ENCODE measurements around the gene ETV6.

The ETV6 gene

DNA sequence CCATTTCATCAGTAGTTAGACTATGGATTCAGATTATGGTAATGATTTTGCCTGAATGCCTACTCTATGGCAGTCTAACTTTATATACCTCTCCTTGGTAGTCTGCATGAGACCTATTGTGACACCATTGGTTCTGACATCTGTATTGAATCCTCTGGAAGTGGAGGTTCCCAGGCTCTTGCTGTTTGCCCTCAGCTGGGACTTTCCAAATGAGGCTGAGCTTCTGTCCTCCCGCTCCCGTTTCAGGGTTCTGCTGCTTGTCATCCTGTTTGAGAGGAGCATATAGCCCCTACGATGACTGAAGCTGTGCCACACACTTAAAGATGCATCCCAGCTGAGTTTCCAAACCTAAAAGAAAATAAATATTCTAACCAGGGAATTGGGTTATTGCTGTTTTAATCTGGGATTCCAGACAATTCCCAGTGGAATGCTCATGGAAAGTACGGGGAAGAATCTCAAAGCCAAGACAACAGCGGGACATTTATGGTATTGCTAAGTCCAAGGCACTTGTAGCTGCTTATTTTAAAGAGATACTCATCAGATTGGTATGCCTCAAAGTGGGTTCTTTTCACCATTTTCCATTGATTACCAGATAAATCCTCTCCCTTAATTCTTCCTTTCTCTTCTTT, 105.9 kb downstream of the ETV6 start:
- TF ChIP-seq, protein P1, sequence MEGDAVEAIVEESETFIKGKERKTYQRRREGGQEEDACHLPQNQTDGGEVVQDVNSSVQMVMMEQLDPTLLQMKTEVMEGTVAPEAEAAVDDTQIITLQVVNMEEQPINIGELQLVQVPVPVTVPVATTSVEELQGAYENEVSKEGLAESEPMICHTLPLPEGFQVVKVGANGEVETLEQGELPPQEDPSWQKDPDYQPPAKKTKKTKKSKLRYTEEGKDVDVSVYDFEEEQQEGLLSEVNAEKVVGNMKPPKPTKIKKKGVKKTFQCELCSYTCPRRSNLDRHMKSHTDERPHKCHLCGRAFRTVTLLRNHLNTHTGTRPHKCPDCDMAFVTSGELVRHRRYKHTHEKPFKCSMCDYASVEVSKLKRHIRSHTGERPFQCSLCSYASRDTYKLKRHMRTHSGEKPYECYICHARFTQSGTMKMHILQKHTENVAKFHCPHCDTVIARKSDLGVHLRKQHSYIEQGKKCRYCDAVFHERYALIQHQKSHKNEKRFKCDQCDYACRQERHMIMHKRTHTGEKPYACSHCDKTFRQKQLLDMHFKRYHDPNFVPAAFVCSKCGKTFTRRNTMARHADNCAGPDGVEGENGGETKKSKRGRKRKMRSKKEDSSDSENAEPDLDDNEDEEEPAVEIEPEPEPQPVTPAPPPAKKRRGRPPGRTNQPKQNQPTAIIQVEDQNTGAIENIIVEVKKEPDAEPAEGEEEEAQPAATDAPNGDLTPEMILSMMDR (IDR thresholded peaks at IDR 0.05; ENCODE audit: low read depth, low read length) = no peak
- DNase-seq (ENCODE audit: low read depth in 2 of 2) = peak; percentile 41 to 45
- H3K4me3 ChIP-seq (replicated peaks in 1 of 2; ENCODE audit: low read depth in 2 of 2, low read length in 2 of 2) = no peak overlapping the region

DNA sequence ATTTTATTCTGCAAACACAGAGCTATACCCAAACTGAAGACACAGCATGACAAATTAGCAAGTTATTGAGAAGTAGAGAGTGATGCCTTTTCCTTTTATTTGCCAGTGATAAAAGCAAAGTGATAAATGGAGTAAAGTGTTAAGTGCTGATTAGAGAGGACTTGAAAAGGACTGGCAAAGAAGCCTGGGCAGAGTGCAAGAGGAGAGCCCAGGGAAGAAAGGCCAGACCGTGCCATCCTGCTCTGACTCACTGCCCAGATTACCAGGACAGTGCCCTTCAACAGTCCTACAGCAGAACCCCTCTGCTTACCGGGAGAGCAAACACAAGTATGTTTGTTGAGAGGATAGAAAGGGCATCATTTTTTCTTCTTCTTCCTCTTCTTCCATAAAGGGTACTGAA, 106.5 kb downstream of the ETV6 start:
- TF ChIP-seq, protein P1 (IDR thresholded peaks at IDR 0.05; ENCODE audit: low read depth, low read length) = no peak
- DNase-seq (ENCODE audit: low read depth in 2 of 2) = no peak
- H3K4me3 ChIP-seq (replicated peaks in 1 of 2; ENCODE audit: low read depth in 2 of 2, low read length in 2 of 2) = no peak overlapping the region

DNA sequence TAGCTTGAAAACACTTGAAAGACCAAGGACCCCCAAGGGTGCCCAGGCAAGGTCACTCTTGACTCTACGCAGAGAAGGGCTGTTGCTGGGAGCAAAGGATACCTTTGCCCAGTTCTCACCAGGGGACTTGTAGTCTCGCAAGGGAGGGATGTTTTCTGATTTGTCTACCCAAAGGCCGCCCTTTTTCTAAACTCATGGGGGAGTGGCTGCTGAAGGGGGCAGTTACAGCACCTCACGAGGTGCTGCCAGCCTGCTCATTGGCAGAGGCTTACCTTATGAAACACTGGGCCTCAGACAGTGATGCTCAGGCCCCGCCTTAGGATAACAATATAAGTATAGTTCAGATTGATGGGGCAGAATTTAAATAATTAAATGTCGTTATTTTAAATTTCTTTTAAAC, 107.0 kb downstream of the ETV6 start:
- TF ChIP-seq, protein P1 (IDR thresholded peaks at IDR 0.05; ENCODE audit: low read depth, low read length) = no peak

GRCh38 chr12:11757095-11757494, 107.6 kb downstream of the ETV6 start:
- H3K4me3 ChIP-seq (replicated peaks in 1 of 2; ENCODE audit: low read depth in 2 of 2, low read length in 2 of 2) = no peak overlapping the region
- DNase-seq (ENCODE audit: low read depth in 2 of 2) = no peak
- TF ChIP-seq, protein P1 (IDR thresholded peaks at IDR 0.05; ENCODE audit: low read depth, low read length) = no peak

More for the DNA sequence above, 107.0 kb downstream of the ETV6 start:
- no peak for DNase-seq (ENCODE audit: low read depth in 2 of 2)
- H3K4me3 ChIP-seq (replicated peaks in 1 of 2; ENCODE audit: low read depth in 2 of 2, low read length in 2 of 2) = no peak overlapping the region

GRCh38 chr12:11757531-11757930, 108.1 kb downstream of the ETV6 start:
- TF ChIP-seq, protein P1 (IDR thresholded peaks at IDR 0.05; ENCODE audit: low read depth, low read length) = no peak
- no peak overlapping the region for H3K4me3 ChIP-seq (replicated peaks in 1 of 2; ENCODE audit: low read depth in 2 of 2, low read length in 2 of 2)
- DNase-seq (ENCODE audit: low read depth in 2 of 2) = no peak

GRCh38 chr12:11758087-11758486, 108.6 kb downstream of the ETV6 start:
- H3K4me3 ChIP-seq (replicated peaks in 1 of 2; ENCODE audit: low read depth in 2 of 2, low read length in 2 of 2) = no peak overlapping the region
- TF ChIP-seq, protein P1 (IDR thresholded peaks at IDR 0.05; ENCODE audit: low read depth, low read length) = no peak
- DNase-seq (ENCODE audit: low read depth in 2 of 2) = no peak

All from cardiac fibroblast (primary cell).